ENCODE measurements around the gene GATA2.

Gene GATA2

DNA sequence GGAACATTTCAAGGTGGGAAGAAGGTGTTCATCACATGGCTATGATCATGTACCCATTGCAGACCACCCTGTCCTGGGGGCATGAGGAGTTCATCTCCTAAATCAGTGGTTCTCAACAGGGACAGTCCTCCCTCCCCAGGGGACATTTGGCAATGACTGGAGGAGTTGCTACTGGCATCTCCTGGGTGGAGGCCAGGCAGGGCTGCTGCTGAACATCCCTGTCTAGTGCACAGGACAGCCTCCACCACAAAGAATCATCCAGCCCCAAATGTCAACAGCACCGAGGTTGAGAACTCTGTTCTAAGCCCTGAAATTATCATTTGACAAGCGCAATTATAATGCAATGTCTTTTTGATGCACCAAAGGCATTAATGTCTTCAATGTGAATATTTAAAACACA lies 21.9 kb downstream of the GATA2 start:
- 79% methylated on average over 2 of the region's 2 CpGs; no CpG with 5 or more reads in 1 of the 2 experiments for WGBS, 2 experiments (ENCODE audit: insufficient coverage in 2 of 2)
- Histone ChIP-seq H3K4me3 (ENCODE audit: extremely low read depth, insufficient read depth, low read length, poor library complexity, severe bottlenecking) (no peak overlapping the region), H3K4me1 (ENCODE audit: control insufficient read depth, insufficient read depth, low read length, poor library complexity, severe bottlenecking) (peaks cover 4% of the 10 kb centered on the region), H3K9me3 (ENCODE audit: control insufficient read depth, low read length) (no peaks in the 10 kb centered on the region), H3K27ac (ENCODE audit: low read depth, low read length, severe bottlenecking) (no peak overlapping the region), H3K36me3 (ENCODE audit: control insufficient read depth, insufficient read depth, low read length) (no peaks in the 10 kb centered on the region)

DNA sequence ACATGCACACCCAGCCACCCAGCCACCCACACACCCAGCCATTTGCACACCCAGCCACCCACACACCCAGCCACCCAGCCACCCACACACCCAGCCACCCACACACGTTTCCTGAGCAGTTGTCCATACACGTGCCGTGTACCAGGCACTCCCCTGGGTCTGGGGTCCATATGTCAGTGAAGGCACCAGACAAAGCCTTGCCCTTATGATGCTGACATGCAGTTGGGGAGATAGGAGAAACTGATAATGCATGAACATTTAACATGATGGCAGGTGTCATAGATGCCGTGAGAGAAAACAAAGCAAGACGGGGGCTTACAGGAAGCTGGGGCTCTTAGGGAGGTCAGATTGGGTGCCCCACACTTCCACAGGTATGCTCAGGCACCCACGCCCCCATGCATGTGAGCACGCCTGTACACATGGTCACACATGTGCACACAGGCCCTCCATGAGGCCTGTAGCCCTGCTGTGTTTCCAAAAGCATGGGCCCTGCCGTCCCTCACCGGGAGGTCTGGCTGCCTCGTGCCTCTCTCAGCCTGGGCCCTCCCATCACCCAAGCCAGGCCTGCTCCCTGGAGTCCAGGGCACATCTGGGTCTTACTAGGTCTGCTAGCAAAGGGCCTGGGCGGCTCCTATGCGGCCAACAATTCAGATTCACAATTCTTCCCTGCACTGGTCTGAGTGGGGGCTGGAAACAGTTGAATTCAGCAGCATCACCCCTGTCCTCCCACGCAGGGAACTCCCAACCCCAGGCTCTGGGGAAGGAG lies 22.7 kb downstream of the GATA2 start:
- no peak overlapping the region for H3K27ac ChIP-seq (ENCODE audit: low read depth, low read length, severe bottlenecking)
- 68 to 76% methylated on average over 10 to 12 of the region's 13 CpGs for WGBS, 2 experiments (ENCODE audit: insufficient coverage in 2 of 2)
- no peak overlapping the region for H3K4me3 ChIP-seq (ENCODE audit: extremely low read depth, insufficient read depth, low read length, poor library complexity, severe bottlenecking)
- no peaks in the 10 kb centered on the region for H3K9me3 ChIP-seq (ENCODE audit: control insufficient read depth, low read length)
- no peaks in the 10 kb centered on the region for H3K36me3 ChIP-seq (ENCODE audit: control insufficient read depth, insufficient read depth, low read length)
- H3K4me1 ChIP-seq (ENCODE audit: control insufficient read depth, insufficient read depth, low read length, poor library complexity, severe bottlenecking) = peaks cover 4% of the 10 kb centered on the region

DNA sequence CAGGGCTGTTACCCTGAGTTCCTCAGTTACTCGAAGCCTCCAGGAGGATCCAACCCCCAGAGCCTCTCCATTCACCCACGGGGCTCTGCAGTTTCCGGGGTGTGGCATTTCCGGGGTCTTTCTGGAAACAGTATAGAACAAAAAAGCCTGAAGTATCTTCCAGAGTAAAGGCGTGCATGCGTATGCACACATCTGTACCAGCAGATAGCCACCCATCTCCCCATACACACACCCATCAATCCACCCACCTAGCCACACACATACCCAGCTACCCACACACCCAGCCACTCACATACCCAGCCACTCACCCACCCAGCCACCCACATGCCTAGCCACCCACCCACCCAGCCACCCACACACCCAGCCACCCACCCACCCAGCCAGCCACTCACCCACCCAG lies 23.4 kb downstream of the GATA2 start:
- Histone ChIP-seq H3K27ac (ENCODE audit: low read depth, low read length, severe bottlenecking) (no peak overlapping the region), H3K4me3 (ENCODE audit: extremely low read depth, insufficient read depth, low read length, poor library complexity, severe bottlenecking) (no peak overlapping the region), H3K4me1 (ENCODE audit: control insufficient read depth, insufficient read depth, low read length, poor library complexity, severe bottlenecking) (peaks cover 4% of the 10 kb centered on the region), H3K9me3 (ENCODE audit: control insufficient read depth, low read length) (no peaks in the 10 kb centered on the region), H3K36me3 (ENCODE audit: control insufficient read depth, insufficient read depth, low read length) (no peaks in the 10 kb centered on the region)
- 94 to 100% methylated on average over 1 to 5 of the region's 6 CpGs for WGBS, 2 experiments (ENCODE audit: insufficient coverage in 2 of 2)

DNA sequence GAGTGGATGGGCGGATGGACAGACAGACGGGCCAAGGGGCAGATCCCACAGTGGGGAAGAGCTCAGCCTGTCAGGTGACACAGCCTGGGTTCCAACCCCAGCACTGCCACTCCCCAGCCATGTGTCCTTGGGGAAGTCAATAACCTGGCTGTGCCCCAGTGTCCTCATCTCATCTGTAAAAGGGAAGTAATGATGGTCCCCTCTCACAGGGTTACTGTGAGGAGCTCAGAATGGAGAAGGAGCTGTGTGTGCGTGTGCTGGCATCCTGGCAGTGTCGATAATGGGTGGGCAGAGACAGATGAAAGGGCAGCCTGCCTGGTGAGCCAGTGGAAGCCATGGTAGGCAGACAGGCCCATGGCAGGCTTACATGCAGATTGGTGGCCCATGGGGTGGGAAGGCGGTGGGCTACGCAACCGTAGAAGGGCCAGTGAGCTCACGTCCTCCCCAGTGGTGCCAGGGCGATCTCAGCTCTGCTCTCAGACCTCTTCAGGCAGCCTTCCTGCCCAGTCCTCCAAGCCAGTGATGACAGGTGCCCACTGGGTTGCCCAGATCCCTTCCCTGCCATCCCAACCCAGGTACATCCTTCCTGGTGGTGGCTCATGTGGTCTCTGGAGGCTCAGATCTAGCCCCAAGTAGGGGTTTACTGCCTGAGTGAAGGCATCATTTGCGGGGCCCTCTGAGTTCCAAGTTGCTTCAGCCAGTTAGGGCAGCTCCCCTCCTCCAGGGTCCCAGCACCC lies 24.0 kb downstream of the GATA2 start:
- Histone ChIP-seq H3K4me1 (ENCODE audit: control insufficient read depth, insufficient read depth, low read length, poor library complexity, severe bottlenecking) (peaks cover 4% of the 10 kb centered on the region), H3K4me3 (ENCODE audit: extremely low read depth, insufficient read depth, low read length, poor library complexity, severe bottlenecking) (no peak overlapping the region), H3K36me3 (ENCODE audit: control insufficient read depth, insufficient read depth, low read length) (no peaks in the 10 kb centered on the region), H3K27ac (ENCODE audit: low read depth, low read length, severe bottlenecking) (no peak overlapping the region), H3K9me3 (ENCODE audit: control insufficient read depth, low read length) (no peaks in the 10 kb centered on the region)
- 89 to 94% methylated on average over 9 to 10 of the region's 10 CpGs for WGBS, 2 experiments (ENCODE audit: insufficient coverage in 2 of 2)

DNA sequence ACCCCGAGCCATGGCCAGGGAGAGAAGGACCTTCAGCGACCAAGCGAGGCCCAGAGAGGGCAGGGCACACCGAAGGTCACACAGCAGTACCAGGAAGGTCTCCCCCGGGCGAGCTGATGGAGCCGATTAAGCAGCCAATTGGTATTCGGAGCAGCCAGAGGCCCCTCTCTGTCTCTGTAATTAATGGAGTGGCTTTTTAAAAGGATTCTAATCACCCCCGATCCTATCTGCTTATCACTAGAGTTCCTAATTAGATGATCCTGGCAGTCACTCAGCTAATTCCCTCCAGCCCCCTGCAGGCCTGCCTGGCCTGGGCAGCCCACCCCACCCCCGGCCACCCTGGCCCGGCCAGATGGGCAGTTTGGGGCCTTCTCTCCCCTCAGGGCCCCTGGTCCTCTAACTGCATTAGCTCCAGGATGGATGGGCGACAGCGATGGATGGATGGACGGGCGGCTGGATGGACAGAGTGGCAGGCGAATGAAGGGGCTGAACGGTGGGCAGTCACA lies 24.7 kb downstream of the GATA2 start:
- Histone ChIP-seq H3K4me1 (ENCODE audit: control insufficient read depth, insufficient read depth, low read length, poor library complexity, severe bottlenecking) (peaks cover 4% of the 10 kb centered on the region), H3K36me3 (ENCODE audit: control insufficient read depth, insufficient read depth, low read length) (no peaks in the 10 kb centered on the region), H3K4me3 (ENCODE audit: extremely low read depth, insufficient read depth, low read length, poor library complexity, severe bottlenecking) (no peak overlapping the region), H3K9me3 (ENCODE audit: control insufficient read depth, low read length) (no peaks in the 10 kb centered on the region), H3K27ac (ENCODE audit: low read depth, low read length, severe bottlenecking) (no peak overlapping the region)
- 87 to 91% methylated on average over 13 to 15 of the region's 17 CpGs for WGBS, 2 experiments (ENCODE audit: insufficient coverage in 2 of 2)

DNA sequence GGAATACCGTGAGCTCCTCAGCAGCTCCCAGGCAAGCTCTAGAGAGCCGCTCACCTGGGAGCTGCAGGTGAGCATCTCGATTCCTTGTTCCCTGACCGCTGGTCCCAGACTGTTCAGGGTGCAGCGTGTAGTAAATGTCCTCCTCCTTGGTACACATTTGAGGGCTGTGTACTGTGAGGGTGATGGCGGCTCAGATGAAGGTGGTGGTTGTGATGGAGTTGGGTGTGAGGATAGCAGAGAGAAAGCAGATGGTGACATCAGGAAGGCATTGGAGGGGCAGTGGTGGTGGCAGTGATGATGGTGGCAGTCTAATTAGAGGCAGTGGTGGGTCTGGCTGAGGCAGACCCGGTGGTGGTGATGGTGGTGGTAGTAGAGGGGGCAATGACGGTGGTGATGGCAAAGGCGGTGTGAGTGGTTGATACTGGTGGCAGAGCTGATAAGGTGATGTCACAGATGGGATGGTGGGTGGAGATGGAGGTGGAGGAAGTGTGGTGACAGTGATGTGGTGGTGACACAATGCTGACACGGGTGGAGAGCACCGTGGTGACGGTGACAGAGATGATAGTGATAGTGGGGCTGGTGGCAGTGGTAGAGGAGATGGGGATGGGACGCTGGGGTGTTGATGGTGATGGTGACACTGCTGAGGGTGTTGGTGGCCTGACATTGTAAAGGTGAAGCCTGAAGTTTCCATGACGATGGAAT lies 26.0 kb downstream of the GATA2 start, which contains the start of gene DNAJB8:
Gene DNAJB8, minus strand, starts transcription at position 51 of the 702 bp plus-strand sequence. CDS start 3,645 bp downstream, outside the sequence.
- WGBS, 2 experiments (ENCODE audit: insufficient coverage in 2 of 2) = 93 to 94% methylated on average over 13 to 14 of the region's 14 CpGs
- Histone ChIP-seq H3K9me3 (ENCODE audit: control insufficient read depth, low read length) (no peaks in the 10 kb centered on the region), H3K27ac (ENCODE audit: low read depth, low read length, severe bottlenecking) (no peak within 1 kb of the TSS), H3K36me3 (ENCODE audit: control insufficient read depth, insufficient read depth, low read length) (no peaks in the 10 kb centered on the region), H3K4me1 (ENCODE audit: control insufficient read depth, insufficient read depth, low read length, poor library complexity, severe bottlenecking) (peaks cover 4% of the 10 kb centered on the region), H3K4me3 (ENCODE audit: extremely low read depth, insufficient read depth, low read length, poor library complexity, severe bottlenecking) (no peak within 1 kb of the TSS)

DNA sequence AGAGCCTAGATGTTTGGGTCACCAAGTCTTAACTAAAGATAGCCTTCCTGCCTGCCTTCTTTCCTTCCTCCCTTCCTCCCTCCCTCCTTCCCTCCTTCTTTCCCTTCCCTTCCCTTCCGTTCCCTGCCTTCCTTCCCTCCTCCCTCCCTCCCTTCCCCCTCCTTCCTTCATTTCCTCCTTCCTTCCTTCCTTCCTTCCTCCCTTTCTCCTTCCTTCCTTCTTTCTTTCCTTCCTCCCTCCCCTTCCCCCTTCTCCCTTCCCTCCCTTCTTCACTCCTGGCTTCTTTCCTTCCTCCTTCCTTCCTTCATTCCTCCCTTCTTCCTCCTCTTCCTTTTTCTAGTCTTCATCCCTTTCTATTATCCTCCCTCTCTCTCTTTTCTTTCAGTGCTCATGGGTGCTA lies 28.3 kb downstream of the GATA2 start:
- Histone ChIP-seq H3K4me1 (ENCODE audit: control insufficient read depth, insufficient read depth, low read length, poor library complexity, severe bottlenecking) (peaks cover 4% of the 10 kb centered on the region), H3K4me3 (ENCODE audit: extremely low read depth, insufficient read depth, low read length, poor library complexity, severe bottlenecking) (no peak overlapping the region), H3K9me3 (ENCODE audit: control insufficient read depth, low read length) (no peaks in the 10 kb centered on the region), H3K36me3 (ENCODE audit: control insufficient read depth, insufficient read depth, low read length) (no peaks in the 10 kb centered on the region), H3K27ac (ENCODE audit: low read depth, low read length, severe bottlenecking) (no peak overlapping the region)
- WGBS, 2 experiments (ENCODE audit: insufficient coverage in 2 of 2) = 40 to 90% methylated on average over 1 of the region's 1 CpG

DNA sequence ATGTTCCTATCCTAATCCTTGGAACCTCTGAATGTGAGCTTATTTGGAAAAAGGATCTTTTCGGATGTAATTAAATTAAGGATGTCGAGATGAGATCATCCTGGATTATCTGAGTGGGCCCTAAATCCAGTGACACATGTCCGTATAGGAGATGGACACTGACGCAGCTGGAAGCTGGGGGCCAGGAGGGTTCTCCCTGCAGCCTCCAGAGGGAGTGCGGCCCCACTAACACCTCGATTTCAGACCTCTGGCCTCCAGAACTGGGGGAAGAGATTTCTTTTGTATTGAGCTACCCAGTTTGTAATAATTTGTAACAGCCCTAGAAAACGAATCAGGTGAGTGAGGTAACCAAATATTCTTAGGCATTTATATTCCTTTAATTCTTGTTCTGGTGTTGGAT lies 28.8 kb downstream of the GATA2 start:
- H3K4me3 ChIP-seq (ENCODE audit: extremely low read depth, insufficient read depth, low read length, poor library complexity, severe bottlenecking) = no peak overlapping the region
- peaks cover 4% of the 10 kb centered on the region for H3K4me1 ChIP-seq (ENCODE audit: control insufficient read depth, insufficient read depth, low read length, poor library complexity, severe bottlenecking)
- 82 to 88% methylated on average over 4 to 6 of the region's 7 CpGs for WGBS, 2 experiments (ENCODE audit: insufficient coverage in 2 of 2)
- H3K9me3 ChIP-seq (ENCODE audit: control insufficient read depth, low read length) = no peaks in the 10 kb centered on the region
- no peaks in the 10 kb centered on the region for H3K36me3 ChIP-seq (ENCODE audit: control insufficient read depth, insufficient read depth, low read length)
- no peak overlapping the region for H3K27ac ChIP-seq (ENCODE audit: low read depth, low read length, severe bottlenecking)

DNA sequence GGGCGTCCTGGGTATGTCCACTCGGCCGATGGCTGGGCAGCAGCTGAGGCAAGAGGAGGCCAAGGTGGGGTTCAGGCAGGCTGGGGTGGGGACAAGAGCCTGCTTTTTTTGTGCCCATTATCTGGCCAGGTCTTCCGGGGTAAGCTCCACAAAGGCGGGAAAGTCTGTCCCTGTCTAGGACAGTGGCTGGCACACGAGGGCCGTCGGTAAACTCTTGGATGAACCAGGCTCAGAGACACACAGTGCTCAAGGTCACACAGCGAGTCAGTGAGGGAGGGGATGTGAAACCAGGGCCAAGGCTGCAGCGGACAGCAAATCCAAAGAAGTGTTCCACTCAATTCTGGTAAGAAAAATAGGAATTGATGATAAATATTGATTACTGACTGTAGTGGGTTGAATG lies 29.2 kb downstream of the GATA2 start:
- Histone ChIP-seq H3K4me3 (ENCODE audit: extremely low read depth, insufficient read depth, low read length, poor library complexity, severe bottlenecking) (no peak overlapping the region), H3K27ac (ENCODE audit: low read depth, low read length, severe bottlenecking) (no peak overlapping the region), H3K4me1 (ENCODE audit: control insufficient read depth, insufficient read depth, low read length, poor library complexity, severe bottlenecking) (peaks cover 4% of the 10 kb centered on the region), H3K36me3 (ENCODE audit: control insufficient read depth, insufficient read depth, low read length) (no peaks in the 10 kb centered on the region), H3K9me3 (ENCODE audit: control insufficient read depth, low read length) (no peaks in the 10 kb centered on the region)
- WGBS, 2 experiments (ENCODE audit: insufficient coverage in 2 of 2) = 95 to 96% methylated on average over 10 of the region's 10 CpGs

DNA sequence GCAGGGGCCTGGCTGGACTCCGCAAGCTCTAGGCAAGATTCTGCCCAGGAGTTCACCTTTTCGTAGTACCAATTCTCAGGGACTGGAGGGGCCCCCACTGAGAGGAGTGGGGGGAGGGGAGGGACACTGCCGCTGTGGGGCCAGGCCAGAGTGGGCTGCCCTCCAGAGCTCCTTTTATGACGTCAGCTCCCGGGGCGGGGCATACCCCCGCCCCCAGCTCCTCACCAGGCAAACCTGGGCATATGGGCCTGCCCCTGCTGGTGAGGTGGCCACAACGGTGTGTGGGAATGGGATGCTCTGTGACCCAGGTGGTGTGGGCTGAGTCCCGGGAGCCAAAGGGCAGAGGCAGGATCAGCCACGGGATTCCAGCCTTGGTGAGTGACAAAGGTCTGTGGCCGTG lies 29.6 kb downstream of the GATA2 start:
- Histone ChIP-seq H3K4me3 (ENCODE audit: extremely low read depth, insufficient read depth, low read length, poor library complexity, severe bottlenecking) (no peak overlapping the region), H3K4me1 (ENCODE audit: control insufficient read depth, insufficient read depth, low read length, poor library complexity, severe bottlenecking) (peaks cover 4% of the 10 kb centered on the region), H3K36me3 (ENCODE audit: control insufficient read depth, insufficient read depth, low read length) (no peaks in the 10 kb centered on the region), H3K27ac (ENCODE audit: low read depth, low read length, severe bottlenecking) (no peak overlapping the region), H3K9me3 (ENCODE audit: control insufficient read depth, low read length) (no peaks in the 10 kb centered on the region)
- WGBS, 2 experiments (ENCODE audit: insufficient coverage in 2 of 2) = 76 to 82% methylated on average over 10 of the region's 11 CpGs

Data from mesodermal cell (in vitro differentiated cells).